PC-9 (cell line): ENCODE data around the gene OR4K15. TPM values are rescaled to one million over a fixed set of nuclear protein-coding genes. Genes with fewer than 3 reads are reported as not detected.
"Not testable (repeated sequence)": the region's sequence is repeated elsewhere in the genome, so short reads cannot be mapped to it uniquely, and the experiment has no call there.

Experiments
- BruUV-seq: library from RNA; stranded (reverse); fragments of 400-500 nt; replicated peaks from 2 replicates; lab custom pipeline; 2021; lab: Mats Ljungman, UMichigan
- CTCF ChIA-PET: fragments of 300-600 bp; sonication (Branson Sonifier 250); formaldehyde crosslinking; loops from one replicate; lab custom pipeline; 2022; ENCODE audit warnings: antibody characterized with exemption; lab: Charles Lee
- POLR2A ChIA-PET: fragments of 300-600 bp; sonication (Branson Sonifier 250); formaldehyde crosslinking; loops from one replicate; lab custom pipeline; 2022; ENCODE audit warnings: antibody characterized with exemption; ENCODE audit not compliant: unreplicated experiment; lab: Charles Lee
- DNase-seq, 2 experiments: peaks; one replicate each; pipeline versions ENCODE4 v3.0.0 to v3.0.0-alpha.2; 2015 to 2022; ENCODE audit warnings: mixed read lengths in 1 of 2
- H2AFZ ChIP-seq: fragments of 200-600 bp; sonication (generic); 2 replicates; pipeline ENCODE4 v1.8.1; 2017; ENCODE audit warnings: antibody characterized with exemption
- H3F3A ChIP-seq: fragments of 200-600 bp; sonication (generic); 2 replicates; pipeline ENCODE4 v1.8.1; 2017; ENCODE audit warnings: antibody characterized with exemption, mild to moderate bottlenecking, low read depth; ENCODE audit not compliant: insufficient read depth
- H3K27ac ChIP-seq: fragments of 200-600 bp; sonication (generic); 2 replicates; pipeline ENCODE4 v1.6.1; 2016; ENCODE audit warnings: mixed run types
- H3K27me3 ChIP-seq: fragments of 200-600 bp; sonication (generic); 2 replicates; pipeline ENCODE4 v1.6.1; 2016; ENCODE audit warnings: low read depth, mixed run types; ENCODE audit not compliant: insufficient read depth
- H3K36me3 ChIP-seq: fragments of 200-600 bp; sonication (generic); 2 replicates; pipeline ENCODE4 v1.6.1; 2016; ENCODE audit warnings: low read depth, mixed run types
- H3K4me1 ChIP-seq: fragments of 200-600 bp; sonication (generic); replicated peaks from 2 replicates; pipeline ENCODE4 v1.6.1; 2016; ENCODE audit warnings: mixed run types; ENCODE audit not compliant: insufficient read depth
- H3K4me2 ChIP-seq: fragments of 200-600 bp; sonication (generic); 2 replicates; pipeline ENCODE4 v1.6.1; 2017; ENCODE audit warnings: mixed run types
- H3K4me3 ChIP-seq: fragments of 200-600 bp; sonication (generic); 2 replicates; pipeline ENCODE4 v1.6.1; 2016; ENCODE audit warnings: mixed run types
- H3K79me2 ChIP-seq: fragments of 200-600 bp; sonication (generic); 2 replicates; pipeline ENCODE4 v1.6.1; 2017; ENCODE audit warnings: low read depth, mixed run types
- H3K9me2 ChIP-seq: fragments of 200-600 bp; sonication (generic); 2 replicates; pipeline ENCODE4 v1.8.1; 2017; ENCODE audit warnings: mild to moderate bottlenecking; ENCODE audit not compliant: insufficient read depth
- H3K9me3 ChIP-seq: fragments of 200-600 bp; sonication (generic); 2 replicates; pipeline ENCODE4 v1.8.1; 2016; ENCODE audit warnings: low read depth; ENCODE audit not compliant: insufficient read depth
- H4K20me1 ChIP-seq: fragments of 200-600 bp; sonication (generic); 2 replicates; pipeline ENCODE4 v1.8.1; 2017; ENCODE audit not compliant: insufficient read depth
- CTCF ChIP-seq: fragments of 200-600 bp; sonication (generic); conservative IDR thresholded peaks from 2 replicates; pipeline ENCODE4 v1.6.1; 2017; ENCODE audit warnings: mixed run types, antibody characterized with exemption, mild to moderate bottlenecking, moderate library complexity
- EZH2 ChIP-seq: fragments of 200-600 bp; sonication (generic); IDR thresholded peaks from 2 replicates; pipeline ENCODE4 v1.8.0; 2017; ENCODE audit warnings: antibody characterized with exemption, low read depth
- intact Hi-C: fragments of 100-400 bp; cut with micrococcal nuclease; formaldehyde crosslinking; loops from one replicate; pipeline ENCODE4 v1.10.0; 2022; ENCODE audit not compliant: unreplicated experiment
- total RNA-seq: library from RNA; stranded (reverse); gene quantifications from 2 replicates; pipeline ENCODE4 v1.2.3, GENCODE V29; 2021

The OR4K15 gene
- total RNA-seq, 1 experiment from 2014 or later, result not detected

GRCh38 chr14:19947413-19948090, 27.8 kb upstream of the OR4K15 start:
- no peak for DNase-seq
- Histone ChIP-seq H3K9me3 (no peaks in the 10 kb centered on the region), H2AFZ (no peak overlapping the region), H3K9me2 (no peaks in the 10 kb centered on the region), H3K27ac (no peak overlapping the region), H4K20me1 (no peaks in the 10 kb centered on the region), H3F3A (no peaks in the 10 kb centered on the region), H3K4me1 (no peaks in the 10 kb centered on the region), H3K27me3 (no peaks in the 10 kb centered on the region), H3K79me2 (no peaks in the 10 kb centered on the region), H3K4me3 (no peak overlapping the region; the same call in 1 of the 2 replicates), H3K4me2 (peak overlapping the region; percentile 23; the same call in 1 of the 2 replicates), H3K36me3 (no peaks in the 10 kb centered on the region)
- TF ChIP-seq CTCF (no peak), EZH2 (no peak)
- no TSS peak for BruUV-seq
- CTCF ChIA-PET, result no interaction called here
- intact Hi-C loops, result no loop called here
- POLR2A ChIA-PET, result no interaction called here

GRCh38 chr14:19949218-19949617, 26.2 kb upstream of the OR4K15 start:
- no peaks in the 10 kb centered on the region for H3K27me3 ChIP-seq
- CTCF ChIA-PET, result no interaction called here
- H2AFZ ChIP-seq, result no peak overlapping the region
- no TSS peak for BruUV-seq
- H3K79me2 ChIP-seq, result no peaks in the 10 kb centered on the region
- no peaks in the 10 kb centered on the region for H3K4me1 ChIP-seq
- no peaks in the 10 kb centered on the region for H3K36me3 ChIP-seq
- intact Hi-C loops, result no loop called here
- no peaks in the 10 kb centered on the region for H3K9me3 ChIP-seq
- POLR2A ChIA-PET, result no interaction called here
- no peak overlapping the region for H3K4me2 ChIP-seq
- DNase-seq, result no peak
- no peaks in the 10 kb centered on the region for H3F3A ChIP-seq
- H3K4me3 ChIP-seq, result no peak overlapping the region
- H3K9me2 ChIP-seq, result no peaks in the 10 kb centered on the region
- H4K20me1 ChIP-seq, result no peaks in the 10 kb centered on the region
- no peak for TF ChIP-seq CTCF
- no peak for TF ChIP-seq EZH2
- no peak overlapping the region for H3K27ac ChIP-seq

GRCh38 chr14:19969735-19970134, 5.7 kb upstream of the OR4K15 start:
- H3F3A ChIP-seq, intact Hi-C loops, CTCF ChIA-PET: not testable (repeated sequence)

GRCh38 chr14:19974844-19975243, 547 bp upstream of the OR4K15 start:
- no peaks in the 10 kb centered on the region for H3K79me2 ChIP-seq
- H3K4me2 ChIP-seq, result no peak overlapping the region
- ChIA-PET CTCF (no interaction called here), POLR2A (no interaction called here)
- no peaks in the 10 kb centered on the region for H3F3A ChIP-seq
- H3K4me3 ChIP-seq, result no peak overlapping the region
- no peaks in the 10 kb centered on the region for H4K20me1 ChIP-seq
- no peaks in the 10 kb centered on the region for H3K4me1 ChIP-seq
- intact Hi-C loops, result no loop called here
- TF ChIP-seq CTCF (no peak), EZH2 (no peak)
- no peaks in the 10 kb centered on the region for H3K27me3 ChIP-seq
- H3K27ac ChIP-seq, result no peak overlapping the region
- no peaks in the 10 kb centered on the region for H3K36me3 ChIP-seq
- DNase-seq, result no peak
- H3K9me2 ChIP-seq, result no peaks in the 10 kb centered on the region
- no peak overlapping the region for H2AFZ ChIP-seq
- H3K9me3 ChIP-seq, result no peaks in the 10 kb centered on the region
- no TSS peak for BruUV-seq

More at GRCh38 chr14:19969735-19970134, 5.7 kb upstream of the OR4K15 start:
- H2AFZ ChIP-seq, H3K9me2 ChIP-seq, H3K4me1 ChIP-seq, H3K36me3 ChIP-seq, POLR2A ChIA-PET, DNase-seq, H4K20me1 ChIP-seq, H3K27ac ChIP-seq, H3K4me3 ChIP-seq, BruUV-seq, H3K79me2 ChIP-seq, H3K4me2 ChIP-seq, H3K27me3 ChIP-seq, H3K9me3 ChIP-seq: not testable (repeated sequence)
